Amniotic epithelial cell (primary cell): Measurements from ENCODE around the gene MT1A.

Experiments used
- DNase-seq: peaks from one replicate; pipeline ENCODE4 v3.0.0-alpha.2; 2010; ENCODE audit warnings: low read depth

MT1A gene

DNA sequence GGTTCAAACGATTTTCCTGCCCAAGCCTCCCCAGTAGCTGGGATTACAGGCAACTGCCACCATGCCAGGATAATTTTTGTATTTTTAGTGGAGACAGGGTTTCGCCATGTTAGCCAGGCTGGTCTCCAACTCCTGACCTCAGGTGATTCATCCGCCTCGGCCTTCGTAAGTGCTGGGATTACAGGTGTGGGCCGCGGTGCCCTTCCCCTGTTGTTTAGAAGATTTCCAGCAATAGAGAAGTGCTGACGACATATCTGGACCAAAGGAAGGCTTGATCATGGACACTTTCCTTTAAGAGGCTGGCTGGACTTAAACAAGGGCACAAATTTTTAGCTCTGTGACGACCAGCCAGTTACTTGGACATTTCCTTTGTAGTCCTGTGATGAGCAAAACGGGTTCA is 7.3 kb upstream of the MT1A start:
- DNase-seq = no peak

DNA sequence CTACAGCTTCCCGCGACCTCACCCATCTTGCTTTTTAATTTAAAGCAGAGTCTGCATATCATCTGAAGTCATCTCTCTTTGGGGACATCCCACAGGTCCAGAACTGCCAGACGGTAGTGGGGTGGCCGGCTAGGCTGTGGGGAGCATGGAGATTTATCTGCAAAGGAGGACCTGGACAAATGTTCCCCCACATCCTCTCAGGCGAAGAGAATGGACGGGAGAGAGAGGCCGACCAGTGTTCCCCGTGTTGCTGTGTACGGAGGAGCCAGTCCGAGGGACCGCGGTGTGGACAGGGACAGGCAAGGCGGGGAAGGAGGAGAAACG is 6.7 kb upstream of the MT1A start:
- DNase-seq = no peak

DNA sequence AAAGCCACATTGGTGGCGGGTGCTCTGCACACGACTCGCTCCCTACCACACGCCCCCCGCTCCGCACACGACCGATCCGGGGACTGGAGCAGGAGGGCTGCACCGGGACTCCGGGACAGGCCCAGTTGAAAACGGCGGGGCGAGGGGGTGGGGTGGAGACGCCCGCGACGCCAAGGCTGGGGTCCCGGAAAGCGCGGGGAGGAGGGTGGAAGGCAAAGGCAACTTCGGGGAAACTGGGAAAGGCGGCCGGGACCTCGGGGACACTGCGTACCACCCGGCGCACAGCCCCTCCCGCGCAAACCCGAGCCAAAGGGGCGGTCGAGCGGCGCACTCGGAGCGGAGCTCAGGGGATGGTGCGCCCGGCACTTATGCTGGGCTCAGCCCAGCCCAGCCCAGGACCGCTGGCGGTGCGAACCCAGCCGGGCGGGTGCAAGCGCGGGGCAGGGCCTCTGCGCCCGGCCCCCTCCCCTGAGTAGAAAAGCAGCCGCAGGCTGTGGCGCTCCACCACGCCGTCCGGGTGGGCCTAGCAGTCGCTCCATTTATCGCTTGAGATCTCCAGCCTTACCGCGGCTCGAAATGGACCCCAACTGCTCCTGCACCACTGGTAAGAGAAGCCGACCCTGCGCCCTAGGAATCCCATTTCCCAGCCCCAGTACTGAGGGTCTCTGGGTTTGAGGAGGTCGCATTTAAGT is 6.2 kb upstream of the MT1A start, which contains the start of gene MT1M:
TSS of gene MT1M (plus strand) at position 504 of the 692 bp plus-strand sequence. CDS start at position 577, 73 bp downstream.
- no peak for DNase-seq

DNA sequence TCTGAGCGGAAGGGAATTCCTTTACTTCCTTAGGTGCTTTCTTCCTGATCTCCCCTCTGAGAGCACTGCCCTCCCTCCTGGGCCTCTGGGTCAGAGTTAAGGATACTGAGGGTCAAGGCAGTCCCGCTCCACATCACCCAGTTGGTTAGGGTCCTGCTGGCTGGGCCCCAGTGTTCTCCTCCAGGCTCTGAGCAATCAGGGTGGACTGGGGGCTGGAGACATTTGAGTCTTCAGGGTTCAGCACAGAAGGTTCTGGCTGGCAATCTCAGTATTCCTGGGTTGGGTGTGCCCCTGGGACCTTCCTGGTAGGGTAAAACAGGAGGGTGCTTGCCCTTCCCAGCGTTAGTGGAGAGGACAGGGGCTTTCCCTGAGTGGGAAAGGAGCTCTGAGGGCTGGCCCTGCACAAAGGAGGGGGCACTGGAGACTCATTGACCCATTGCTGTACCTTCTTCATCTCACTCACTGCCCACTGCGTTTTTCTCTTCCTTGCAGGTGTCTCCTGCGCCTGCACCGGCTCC is 5.6 kb upstream of the MT1A start:
- DNase-seq = no peak

DNA sequence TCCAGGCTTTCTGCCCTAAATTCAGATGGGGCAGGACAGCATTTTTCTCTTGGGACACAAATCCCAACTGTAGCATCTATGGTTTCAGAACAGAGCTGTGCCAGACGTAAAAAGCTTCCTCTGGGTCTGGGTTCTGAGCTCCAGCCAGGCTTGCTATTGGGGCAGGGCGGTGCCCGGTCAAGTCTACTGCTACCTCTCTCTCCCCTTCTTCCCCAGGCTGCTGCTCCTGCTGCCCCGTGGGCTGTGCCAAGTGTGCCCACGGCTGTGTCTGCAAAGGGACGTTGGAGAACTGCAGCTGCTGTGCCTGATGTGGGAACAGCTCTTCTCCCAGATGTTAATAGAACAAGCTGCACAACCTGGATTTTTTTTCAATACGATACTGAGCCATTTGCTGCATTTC is 4.9 kb upstream of the MT1A start:
- no peak for DNase-seq

DNA sequence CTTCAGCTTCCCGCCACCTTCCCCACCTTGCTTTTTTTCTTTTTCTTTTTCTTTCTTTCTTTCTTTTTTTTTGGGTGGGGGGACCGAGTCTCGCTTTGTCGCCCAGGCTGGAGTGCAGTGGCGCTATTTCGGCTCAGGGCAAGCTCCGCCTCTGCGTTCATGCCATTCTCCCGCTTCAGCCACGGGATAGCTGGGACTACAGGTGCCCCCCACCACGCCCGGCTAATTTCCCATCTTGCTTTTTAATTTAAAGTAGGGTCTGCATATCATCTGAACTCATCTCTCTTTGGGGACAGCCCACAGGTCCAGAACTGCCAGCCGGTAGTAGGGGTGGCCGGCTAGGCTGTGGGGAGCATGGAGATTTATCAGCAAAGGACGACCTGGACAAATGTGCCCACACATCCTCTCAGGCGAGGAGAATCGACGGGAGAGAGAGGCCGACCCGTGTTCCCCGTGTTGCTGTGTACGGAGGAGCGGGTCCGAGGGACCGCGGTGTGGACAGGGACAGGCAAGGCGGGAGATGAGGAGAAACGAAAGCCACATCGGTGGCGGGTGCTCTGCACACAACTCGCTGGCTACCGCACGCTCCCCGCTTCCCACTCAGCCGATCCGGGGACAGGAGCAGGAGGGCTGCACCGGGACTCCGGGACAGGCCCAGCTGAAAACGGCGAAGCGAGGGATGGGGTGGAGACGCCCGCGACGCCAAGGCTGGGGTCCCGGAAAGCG is 3.6 kb upstream of the MT1A start:
- no peak for DNase-seq

DNA sequence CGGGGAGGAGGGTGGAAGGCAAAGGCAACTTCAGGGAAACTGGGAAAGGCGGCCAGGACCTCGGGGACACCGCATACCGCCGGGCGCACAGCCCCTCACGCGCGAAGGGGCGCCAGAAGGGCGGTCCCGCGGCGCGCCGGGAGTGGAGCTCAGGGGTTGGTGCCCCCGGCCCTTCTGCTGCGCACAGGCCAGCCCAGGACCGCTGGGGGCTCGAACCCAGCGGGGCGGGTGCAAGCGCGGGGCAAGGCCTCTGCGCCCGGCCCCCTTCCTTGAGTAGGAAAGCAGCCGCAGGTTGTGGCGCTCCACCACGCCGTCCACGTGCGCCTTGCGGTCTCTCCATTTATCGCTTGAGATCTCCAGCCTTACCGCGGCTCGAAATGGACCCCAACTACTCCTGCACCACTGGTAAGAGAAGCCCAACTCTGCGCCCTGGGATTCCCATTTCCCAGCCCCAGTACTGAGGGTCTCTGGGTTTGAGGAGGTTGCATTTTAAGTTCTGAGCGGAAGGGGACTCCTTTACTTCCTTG is 3.0 kb upstream of the MT1A start:
- DNase-seq = no peak

DNA sequence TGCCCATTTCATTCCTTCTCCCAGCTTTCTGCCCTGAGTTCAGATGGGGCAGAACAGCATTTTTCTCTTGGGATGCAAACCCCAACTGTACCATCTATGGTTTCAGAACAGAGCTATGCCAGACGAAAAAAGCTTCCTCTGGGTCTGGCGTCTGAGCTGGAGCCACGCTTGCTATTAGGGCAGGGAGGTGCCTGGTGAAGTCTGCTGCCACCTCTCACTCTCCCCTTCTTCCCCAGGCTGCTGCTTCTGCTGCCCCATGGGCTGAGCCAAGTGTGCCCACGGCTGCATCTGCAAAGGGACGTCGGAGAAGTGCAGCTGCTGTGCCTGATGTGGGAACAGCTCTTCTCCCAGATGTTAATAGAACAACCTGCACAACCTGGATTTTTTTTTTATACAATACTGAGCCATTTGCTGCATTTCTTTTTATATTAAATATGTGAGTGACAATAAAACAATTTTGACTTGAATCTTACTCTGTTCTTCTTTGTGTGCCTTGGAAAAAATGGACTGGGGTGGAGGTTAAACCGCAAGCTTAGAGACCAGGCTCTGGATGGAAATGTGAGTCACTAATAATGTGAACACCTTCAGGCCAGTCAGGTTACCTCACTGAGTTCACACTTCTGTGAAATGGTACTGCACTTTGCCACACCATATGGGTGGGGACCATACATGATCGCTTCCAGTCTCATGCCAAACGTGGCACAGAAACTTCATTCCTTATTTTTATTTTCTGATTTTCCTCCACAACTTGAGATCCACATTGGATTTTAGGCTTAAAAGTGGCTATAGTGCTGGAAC is 1.7 kb upstream of the MT1A start:
- DNase-seq = no peak

DNA sequence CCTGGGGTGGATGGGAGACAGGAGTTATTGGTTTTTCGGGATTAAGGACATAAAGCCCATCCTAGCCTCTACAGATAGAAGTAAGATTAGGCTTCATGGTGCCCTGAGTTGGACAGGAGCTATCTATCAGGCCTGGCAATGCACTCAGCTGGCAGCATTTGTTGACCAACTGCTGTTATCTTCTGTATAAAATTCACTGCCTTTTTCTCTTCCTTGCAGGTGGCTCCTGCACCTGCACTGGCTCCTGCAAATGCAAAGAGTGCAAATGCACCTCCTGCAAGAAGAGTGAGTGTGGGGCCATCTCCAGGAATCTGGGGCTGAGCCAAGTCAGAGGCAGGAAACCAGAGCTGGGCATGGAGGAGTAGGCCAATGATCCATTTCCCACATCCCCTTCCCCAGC is 579 bp downstream of the MT1A start:
- DNase-seq = no peak

DNA sequence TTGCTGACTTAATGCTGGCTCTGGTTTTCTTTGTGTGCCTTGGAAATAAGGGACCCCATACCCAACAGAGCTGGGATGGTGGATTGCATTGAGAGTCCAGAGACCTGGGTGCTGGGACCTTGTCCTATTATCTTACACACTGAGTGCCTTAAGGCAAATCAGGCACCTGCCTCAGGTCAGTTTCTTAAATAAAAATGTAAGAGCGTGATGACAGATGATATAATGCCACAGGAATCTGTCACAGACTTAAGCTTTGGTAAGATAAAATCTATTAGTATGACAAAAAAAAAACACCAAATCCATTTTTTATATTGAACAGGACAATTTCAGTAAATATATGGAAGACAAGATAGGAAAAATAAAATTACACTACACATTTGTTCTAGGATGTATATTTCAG is 1.6 kb downstream of the MT1A start:
- DNase-seq = no peak

DNA sequence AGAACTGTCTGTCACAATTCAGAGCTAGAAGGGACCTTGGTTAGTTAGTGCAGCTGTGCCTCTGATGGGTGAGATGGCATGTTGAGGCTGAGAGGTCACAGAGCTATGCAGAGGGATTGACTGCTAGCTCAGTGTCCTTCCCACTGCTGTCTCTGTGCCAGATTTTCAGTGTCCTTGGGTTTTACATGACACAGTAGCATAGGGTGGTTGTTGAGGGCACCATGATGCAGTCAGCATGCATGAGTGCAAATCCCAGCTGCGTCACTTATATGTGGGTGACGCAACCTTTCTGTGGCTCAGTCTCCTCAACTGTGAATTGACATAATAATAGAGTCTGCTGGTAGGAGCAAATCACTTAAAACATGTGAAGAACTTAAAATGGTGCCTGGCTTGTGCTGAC is 2.7 kb downstream of the MT1A start:
- DNase-seq = no peak

DNA sequence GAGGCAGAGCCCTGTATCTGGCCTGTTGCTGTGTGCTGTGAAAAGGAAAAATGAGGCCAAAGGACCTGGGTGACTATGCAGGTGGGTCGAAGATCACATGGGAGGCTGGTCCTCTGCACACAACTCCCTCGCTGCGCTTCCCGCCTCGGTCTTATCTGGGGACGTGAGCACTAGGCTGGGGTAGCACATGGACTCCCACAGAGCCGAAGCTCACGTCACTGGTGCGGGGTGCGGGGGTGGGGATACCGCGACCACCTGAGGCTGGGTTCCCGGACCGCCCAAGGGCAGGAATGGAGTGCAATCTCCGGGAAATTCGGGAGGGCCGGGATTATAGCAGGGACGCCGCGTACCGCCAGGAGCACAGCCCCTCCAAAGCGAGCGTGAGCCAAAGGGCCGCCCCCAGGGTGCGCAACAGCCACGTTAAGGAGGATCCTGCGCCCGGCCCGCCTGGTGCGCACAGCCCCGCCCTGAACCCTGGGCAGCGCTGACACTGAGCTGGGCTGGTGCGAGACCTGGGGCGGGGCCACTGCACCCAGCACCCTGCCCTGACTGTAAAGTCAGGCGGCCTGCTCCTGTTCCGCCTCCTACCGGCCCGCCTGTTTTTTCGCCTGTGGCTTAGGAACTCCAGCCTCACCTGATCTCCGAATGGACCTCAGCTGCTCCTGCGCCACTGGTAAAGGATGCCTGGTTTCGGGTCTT is 4.8 kb downstream of the MT1A start:
- peak; percentile 70 for DNase-seq

DNA sequence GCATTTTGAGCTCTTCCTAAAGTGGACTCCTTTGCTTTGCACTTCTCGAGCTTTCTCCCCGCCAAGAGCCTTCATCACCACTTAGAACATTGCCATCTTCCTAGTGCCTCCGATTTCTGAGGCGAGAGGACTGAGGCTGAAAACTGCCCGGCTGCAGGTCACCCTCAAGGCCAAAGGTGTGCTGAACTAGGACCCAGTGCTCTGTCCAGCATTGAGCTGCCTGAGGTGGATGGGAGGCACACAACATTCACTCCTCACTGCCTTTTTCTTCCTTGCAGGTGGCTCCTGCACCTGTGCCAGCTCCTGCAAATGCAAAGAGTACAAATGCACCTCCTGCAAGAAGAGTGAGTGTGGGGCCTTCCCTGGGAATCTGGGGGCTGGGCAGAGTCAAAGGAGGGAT is 5.4 kb downstream of the MT1A start:
- DNase-seq = no peak

DNA sequence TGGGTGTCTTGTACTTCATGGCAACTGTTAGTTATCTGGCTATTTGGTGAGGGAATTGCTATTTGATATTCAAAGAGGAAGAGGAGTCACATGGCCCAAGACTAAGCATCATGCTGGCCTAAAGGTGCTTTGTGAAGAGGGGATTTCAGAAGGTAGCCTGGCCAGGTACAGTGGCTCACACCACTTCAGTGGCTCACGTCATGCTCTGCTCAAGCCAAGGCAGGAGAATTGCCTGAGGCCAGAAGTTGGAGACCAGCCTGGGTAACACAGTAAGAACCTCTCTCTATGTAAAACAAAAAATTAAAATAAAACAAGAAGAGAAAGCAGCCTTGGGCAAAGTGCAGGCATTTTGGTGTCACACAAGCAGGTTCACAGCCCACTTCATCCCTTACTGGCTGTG is 6.8 kb downstream of the MT1A start:
- DNase-seq = no peak

DNA sequence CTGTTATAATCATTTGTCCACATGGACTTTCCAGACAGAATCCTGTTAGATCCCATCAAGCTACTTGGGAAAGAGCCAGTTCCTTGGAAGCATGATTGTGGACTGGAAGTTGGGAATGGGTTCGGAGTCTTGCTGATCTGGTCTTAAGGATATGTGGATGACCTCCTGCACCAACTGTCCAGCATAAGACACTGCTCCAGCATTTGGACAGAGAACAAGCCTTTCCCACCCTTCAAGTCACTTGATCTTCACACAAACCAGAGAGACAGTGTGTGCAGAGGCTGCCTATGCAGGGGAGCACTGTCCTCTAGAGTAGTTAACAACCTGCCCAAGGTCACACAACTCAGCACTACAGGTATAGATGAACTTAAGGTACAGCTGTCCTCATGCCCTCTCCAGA is 7.4 kb downstream of the MT1A start:
- DNase-seq = no peak

DNA sequence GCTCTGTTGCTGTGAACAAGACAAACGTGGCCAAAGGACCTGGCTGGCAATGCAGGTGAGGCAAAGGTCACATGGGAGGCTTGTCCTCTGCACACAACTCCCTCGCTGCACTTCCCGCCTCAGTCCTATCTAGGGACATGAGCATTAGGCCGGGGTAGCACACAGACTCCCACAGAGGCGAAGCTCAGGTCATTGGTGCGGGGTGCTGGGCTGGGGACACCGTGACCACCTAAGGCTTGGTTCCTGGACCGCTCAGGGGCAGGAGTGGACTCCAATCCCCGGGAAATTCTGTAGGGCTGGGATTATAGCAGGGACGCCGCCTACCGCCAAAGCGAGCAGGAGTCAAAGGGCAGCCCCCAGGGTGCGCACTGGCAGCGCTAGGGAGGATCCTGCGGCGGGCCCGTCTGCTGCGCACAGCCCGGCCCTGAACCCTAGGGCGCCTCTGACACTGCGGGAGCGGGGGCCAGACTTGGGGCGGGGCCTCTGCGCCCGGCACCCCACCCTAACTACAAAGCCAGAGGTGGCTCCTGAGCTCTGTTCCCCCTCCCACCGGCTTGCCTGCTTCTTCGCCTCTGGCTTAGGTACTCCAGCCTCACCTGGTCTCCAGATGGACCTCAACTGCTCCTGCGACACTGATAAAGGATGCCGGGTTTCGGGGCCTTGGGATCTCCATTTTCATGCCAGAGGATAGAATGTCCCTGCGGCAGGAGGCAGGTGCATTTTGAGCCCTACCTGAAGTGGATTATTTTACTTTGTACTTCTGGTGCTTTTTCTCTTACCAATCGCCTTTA is 9.4 kb downstream of the MT1A start:
- DNase-seq = no peak

DNA sequence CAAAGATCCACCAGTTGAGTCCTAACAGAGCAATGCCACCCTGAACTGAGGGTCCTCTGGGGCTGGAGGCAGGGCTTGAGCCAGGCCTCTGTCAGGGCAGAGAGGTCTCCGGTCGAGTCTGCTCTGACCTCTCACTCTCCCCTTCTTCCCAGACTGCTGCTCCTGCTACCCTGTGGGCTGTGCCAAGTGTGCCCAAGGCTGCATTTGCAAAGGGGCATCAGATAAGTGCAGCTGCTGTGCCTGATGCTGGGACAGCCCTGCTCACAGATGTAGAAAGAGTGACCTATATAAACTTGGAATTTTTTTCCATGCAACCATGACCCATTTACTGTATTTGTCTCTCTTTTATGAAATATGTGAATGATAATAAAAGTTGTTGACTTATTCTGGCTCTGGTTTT is 10.8 kb downstream of the MT1A start:
- no peak for DNase-seq

DNA sequence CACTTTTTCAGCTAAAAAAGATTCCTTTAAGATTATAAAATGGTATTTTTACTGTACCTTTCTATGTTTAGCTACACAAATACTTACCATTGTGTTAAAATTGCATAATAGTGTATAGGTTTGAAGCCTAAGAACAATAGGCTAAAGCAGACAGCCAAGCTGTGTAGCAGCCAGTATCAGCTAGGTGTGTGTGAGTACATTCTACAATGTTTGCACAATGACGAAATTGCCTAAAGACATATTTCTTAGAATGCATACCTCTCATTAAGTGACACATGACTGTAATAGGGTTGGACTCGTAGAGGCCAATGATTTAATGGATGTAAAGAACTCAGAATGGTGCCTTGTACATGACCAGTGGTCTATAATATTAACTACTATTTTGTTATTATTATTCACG is 11.4 kb downstream of the MT1A start:
- DNase-seq = no peak

DNA sequence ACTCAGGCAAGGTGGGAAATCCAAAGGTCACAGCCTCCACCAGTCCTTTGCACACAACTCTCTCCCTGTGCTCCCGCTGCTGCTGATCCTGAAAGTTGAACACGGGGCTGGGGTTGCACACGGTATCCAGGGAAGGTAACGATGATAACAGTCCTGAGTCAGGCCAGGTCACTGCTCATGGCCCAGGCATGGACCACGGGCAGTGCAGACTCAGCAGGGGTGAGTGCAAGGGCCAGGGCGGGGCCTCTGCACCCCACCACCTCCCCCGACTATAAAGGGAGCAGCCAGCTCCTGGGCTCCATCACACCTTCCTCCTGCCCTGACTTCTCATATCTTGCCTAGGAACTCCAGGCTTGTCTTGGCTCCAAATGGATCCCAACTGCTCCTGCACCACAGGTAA is 13.1 kb downstream of the MT1A start, which contains the start of gene MT1B:
TSS of gene MT1B (plus strand) at position 301 of the 400 bp plus-strand sequence. CDS start at position 369, 68 bp downstream.
- no peak for DNase-seq

DNA sequence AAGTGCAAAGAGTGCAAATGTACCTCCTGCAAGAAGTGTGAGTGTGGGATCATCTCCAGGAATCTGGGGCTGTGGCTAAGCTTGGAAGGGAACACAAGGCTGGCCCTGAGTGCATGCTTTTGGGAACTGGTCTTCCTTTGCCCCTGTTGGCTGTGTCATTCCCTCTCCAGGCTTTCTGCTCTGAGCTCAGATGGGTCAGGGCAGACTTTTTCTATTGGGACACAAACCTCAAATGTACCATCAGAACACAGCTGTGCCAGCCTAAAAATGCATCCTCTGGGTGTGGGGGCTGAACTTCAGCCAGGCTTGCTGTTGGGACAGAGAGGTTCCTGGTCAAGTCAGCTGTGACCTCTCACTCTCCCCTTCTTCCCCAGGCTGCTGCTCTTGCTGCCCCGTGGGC is 14.1 kb downstream of the MT1A start:
- DNase-seq = no peak

DNA sequence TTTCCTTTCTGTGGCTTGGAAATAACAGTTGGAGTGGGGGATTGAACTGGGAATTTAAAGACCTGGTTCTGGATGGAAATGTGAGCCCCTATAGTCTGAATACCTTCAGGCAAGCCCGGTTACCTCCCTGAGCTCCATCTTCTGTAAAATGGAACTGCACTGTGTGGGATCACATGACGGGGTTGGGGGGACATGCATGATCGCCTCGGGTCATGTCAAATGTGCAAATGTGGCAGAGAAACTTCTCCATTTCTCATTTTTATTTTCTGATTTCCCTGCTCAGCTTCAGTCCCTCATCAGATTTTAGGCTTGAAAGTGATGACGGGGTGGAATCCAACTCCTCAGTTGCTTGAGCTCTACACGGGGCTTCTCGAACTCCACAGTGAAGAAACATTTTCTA is 14.8 kb downstream of the MT1A start:
- no peak for DNase-seq
